Stomach (tissue), 9 donors: ENCODE results near the gene ATXN2. TPM values are rescaled to one million over a fixed set of nuclear protein-coding genes. Genes with fewer than 3 reads are reported as not detected.
A peak's percentile ranks its signal among the peaks of the same experiment; 100 is the strongest.
"Not testable (repeated sequence)": the region's sequence is repeated elsewhere in the genome, so short reads cannot be mapped to it uniquely, and the experiment has no call there.

Experiments used
- DNase-seq, 2 donors: peaks; one replicate each; pipeline versions ENCODE4 v3.0.0 to v3.0.0-alpha.2; 2013 to 2019
- H3K27ac ChIP-seq, 5 donors: fragments of 200-600 bp in 4 of 5; sonication (generic) in 4 of 5; one replicate each; pipeline ENCODE4 v1.5.1; 2013 to 2019; ENCODE audit warnings: mild to moderate bottlenecking in 1 of 5, moderate library complexity in 1 of 5
- H3K27me3 ChIP-seq, 3 donors: fragments of 200-600 bp; sonication (generic); one replicate each; pipeline ENCODE4 v1.5.1; 2017 to 2019; ENCODE audit warnings: mixed run types in 1 of 3
- H3K36me3 ChIP-seq, 4 donors: fragments of 200-600 bp; sonication (generic); 1 replicate in 3 of 4; 2 replicates in 1 of 4; pipeline ENCODE4 v1.5.1; 2016 to 2019
- H3K4me1 ChIP-seq, 4 donors: fragments of 200-600 bp; sonication (generic); one replicate each; pipeline ENCODE4 v1.5.1; 2016 to 2019
- H3K4me3 ChIP-seq, 4 donors: fragments of 200-600 bp; sonication (generic) in 3 of 4; one replicate each; pipeline ENCODE4 v1.5.1; 2016 to 2019; ENCODE audit warnings: mild to moderate bottlenecking in 1 of 4
- H3K9me3 ChIP-seq, 4 donors: fragments of 200-600 bp; sonication (generic); one replicate each; pipeline ENCODE4 v1.5.1; 2016 to 2019
- CTCF ChIP-seq, 7 experiments: fragments of 450-650 bp in 4 of 7; fragments of 200-600 bp in 3 of 7; sonication (generic) in 3 of 7; IDR thresholded peaks; one replicate each; pipeline ENCODE4 v1.5.1; 2016 to 2019; ENCODE audit warnings: antibody characterized with exemption in 7 of 7, control low read depth in 2 of 7, mild to moderate bottlenecking in 1 of 7
- EP300 ChIP-seq: sonication (generic); formaldehyde crosslinking; IDR thresholded peaks from one replicate; pipeline ENCODE4 v1.6.1; 2017; ENCODE audit warnings: antibody characterized with exemption
- POLR2A ChIP-seq, 4 donors: fragments of 450-650 bp; IDR thresholded peaks; one replicate each; pipeline ENCODE4 v1.6.1; 2016; ENCODE audit warnings: antibody characterized with exemption in 4 of 4, control low read depth in 2 of 4, mild to moderate bottlenecking in 1 of 4, moderate library complexity in 1 of 4
- POLR2AphosphoS5 ChIP-seq, 3 donors: sonication (generic); formaldehyde crosslinking; IDR thresholded peaks; one replicate each; pipeline ENCODE4 v1.6.1; 2016; ENCODE audit warnings: antibody characterized with exemption in 3 of 3
- WGBS, 5 donors: extraction: QIAGEN DNeasy Blood & Tissue Kit in 3 of 5; methylation state at CpG; one replicate each; pipeline versions ENCODE4 v1.1.5 to v1.1.7; 2013 to 2018; 5-methylcytosine and 5-hydroxymethylcytosine counted together
- intact Hi-C: fragments of 100-400 bp; cut with DNase I; formaldehyde crosslinking; loops from one replicate; pipeline ENCODE4 v1.15.1; 2023; ENCODE audit warnings: low total_unique reads
- polyA plus RNA-seq, 3 donors: library from polyadenylated mRNA; stranded (reverse); fragments of 200-250 nt; gene quantifications; one replicate each; pipeline ENCODE4 v1.2.3, GENCODE V29; 2013
- total RNA-seq, 5 donors: library from RNA; depleted of rRNA; stranded (reverse); fragments of >200 nt; gene quantifications; one replicate each; pipeline versions ENCODE4 v1.1.0 to v1.2.3, GENCODE V29; 2014 to 2016
- donor health status: healthy with polysubstance abuse.
- donor health status: Bipolar disorder and iron deficiency.
- donor health status: healthy.

ATXN2 gene
- total and polyA plus RNA-seq, 8 donors: 11.1 to 131 (median 61.2) TPM

- H3K36me3 ChIP-seq: peaks cover 16 to 63% (median 53%) of the 10 kb centered on the region in 4 donors
These were observed 131.3 kb downstream of the ATXN2 start for GRCh38 chr12:111467857-111468241.

GRCh38 chr12:111467092-111467856 is 131.8 kb downstream of the ATXN2 start:
- Histone ChIP-seq H3K27me3 (no peaks in the 10 kb centered on the region), H3K9me3 (no peaks in the 10 kb centered on the region), H3K4me1 (peaks cover 0 to 21% (median 8%) of the 10 kb centered on the region in 4 donors), H3K36me3 (peaks cover 16 to 63% (median 47%) of the 10 kb centered on the region in 4 donors), H3K4me3 (no peak overlapping the region), H3K27ac (peak overlapping the region in 4 of 5 donors; percentile 6 to 44 (median 28))
- 71 to 87% (median 82%) methylated on average over 3 of the region's 3 CpGs for WGBS, 5 donors
- peak in 1 of 2 donors; percentile 45 for DNase-seq
- intact Hi-C loops: no loop called here
- TF ChIP-seq POLR2AphosphoS5 (IDR thresholded peaks at IDR 0.05) (no peak), CTCF (IDR thresholded peaks at IDR 0.05) (no peak), POLR2A (IDR thresholded peaks at IDR 0.05) (no peak), EP300 (no peak)

More at GRCh38 chr12:111467857-111468241, 131.3 kb downstream of the ATXN2 start:
- TF ChIP-seq CTCF (IDR thresholded peaks at IDR 0.05) (no peak), EP300 (no peak), POLR2AphosphoS5 (IDR thresholded peaks at IDR 0.05) (no peak), POLR2A (IDR thresholded peaks at IDR 0.05) (no peak)
- Histone ChIP-seq H3K4me3 (no peak overlapping the region), H3K27ac (peak overlapping the region in 3 of 5 donors; percentile 6 to 44 (median 22)), H3K9me3 (no peaks in the 10 kb centered on the region), H3K4me1 (peaks cover 0 to 16% (median 8%) of the 10 kb centered on the region in 4 donors), H3K27me3 (no peaks in the 10 kb centered on the region)
- intact Hi-C loops: no loop called here
- 59 to 83% (median 74%) methylated on average over 4 of the region's 4 CpGs for WGBS, 5 donors
- DNase-seq: peak in 1 of 2 donors; percentile 66

GRCh38 chr12:111462210-111462769 is 136.8 kb downstream of the ATXN2 start:
- Histone ChIP-seq H3K36me3 (peaks cover 3 to 61% (median 51%) of the 10 kb centered on the region in 4 donors), H3K4me3 (no peak overlapping the region), H3K27me3 (no peaks in the 10 kb centered on the region), H3K9me3 (no peaks in the 10 kb centered on the region), H3K27ac (no peak overlapping the region), H3K4me1 (peaks cover 0 to 17% (median 7%) of the 10 kb centered on the region in 4 donors)
- TF ChIP-seq POLR2AphosphoS5 (IDR thresholded peaks at IDR 0.05) (no peak), CTCF (IDR thresholded peaks at IDR 0.05) (no peak), EP300 (no peak), POLR2A (IDR thresholded peaks at IDR 0.05) (no peak)
- intact Hi-C loops: no loop called here
- no peak for DNase-seq

- H3K27ac ChIP-seq, DNase-seq, intact Hi-C loops, H3K9me3 ChIP-seq, H3K27me3 ChIP-seq, H3K4me3 ChIP-seq: not testable (repeated sequence)
- Histone ChIP-seq H3K36me3 (peaks cover 23 to 81% (median 69%) of the 10 kb centered on the region in 4 donors), H3K4me1 (peaks cover 0 to 16% (median 7%) of the 10 kb centered on the region in 4 donors)
- 97 to 98% (median 97%) methylated on average over 11 of the region's 11 CpGs for WGBS, 5 donors
These were observed 139.0 kb downstream of the ATXN2 start for GRCh38 chr12:111460111-111460510.
